Measurements from ENCODE around the gene GALNT13.

The GALNT13 gene

DNA sequence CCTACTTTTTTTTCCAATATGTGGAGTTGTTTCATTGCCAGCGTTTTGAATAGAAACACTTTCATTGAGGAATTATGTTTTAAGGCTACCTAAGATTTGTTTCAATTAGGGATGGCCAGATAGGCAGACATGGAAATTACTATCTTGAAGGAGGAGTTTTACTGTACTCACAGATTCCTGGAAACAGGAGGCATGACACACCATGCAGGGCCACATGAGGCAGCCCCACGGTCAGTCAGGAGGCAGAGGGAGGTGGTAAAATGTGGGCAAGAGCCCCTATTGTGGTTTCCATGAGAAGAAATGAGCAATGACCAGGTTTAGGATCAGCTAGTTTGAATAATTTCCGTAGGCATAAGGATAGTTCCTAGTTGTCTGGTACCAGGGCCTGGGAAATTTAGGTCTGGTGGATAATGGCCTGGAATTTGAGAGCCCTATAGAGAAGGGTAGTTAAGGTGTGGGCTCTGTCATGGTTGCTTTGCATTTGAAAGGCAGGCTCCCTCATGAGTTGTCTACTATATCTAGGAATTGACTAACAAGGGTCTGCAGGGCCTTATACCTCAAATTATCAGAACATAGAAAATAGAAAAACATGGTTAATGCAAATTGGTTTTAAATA lies 466.7 kb downstream of the GALNT13 start:
- TF ChIP-seq, protein P1, sequence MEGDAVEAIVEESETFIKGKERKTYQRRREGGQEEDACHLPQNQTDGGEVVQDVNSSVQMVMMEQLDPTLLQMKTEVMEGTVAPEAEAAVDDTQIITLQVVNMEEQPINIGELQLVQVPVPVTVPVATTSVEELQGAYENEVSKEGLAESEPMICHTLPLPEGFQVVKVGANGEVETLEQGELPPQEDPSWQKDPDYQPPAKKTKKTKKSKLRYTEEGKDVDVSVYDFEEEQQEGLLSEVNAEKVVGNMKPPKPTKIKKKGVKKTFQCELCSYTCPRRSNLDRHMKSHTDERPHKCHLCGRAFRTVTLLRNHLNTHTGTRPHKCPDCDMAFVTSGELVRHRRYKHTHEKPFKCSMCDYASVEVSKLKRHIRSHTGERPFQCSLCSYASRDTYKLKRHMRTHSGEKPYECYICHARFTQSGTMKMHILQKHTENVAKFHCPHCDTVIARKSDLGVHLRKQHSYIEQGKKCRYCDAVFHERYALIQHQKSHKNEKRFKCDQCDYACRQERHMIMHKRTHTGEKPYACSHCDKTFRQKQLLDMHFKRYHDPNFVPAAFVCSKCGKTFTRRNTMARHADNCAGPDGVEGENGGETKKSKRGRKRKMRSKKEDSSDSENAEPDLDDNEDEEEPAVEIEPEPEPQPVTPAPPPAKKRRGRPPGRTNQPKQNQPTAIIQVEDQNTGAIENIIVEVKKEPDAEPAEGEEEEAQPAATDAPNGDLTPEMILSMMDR (IDR thresholded peaks at IDR 0.05; ENCODE audit: control insufficient read depth, insufficient read depth, low read depth, low read length, missing control alignments), result no peak
- DNase-seq (ENCODE audit: low read depth), result no peak
- H3K4me3 ChIP-seq (ENCODE audit: control insufficient read depth, low read depth, low read length), result no peak overlapping the region

DNA sequence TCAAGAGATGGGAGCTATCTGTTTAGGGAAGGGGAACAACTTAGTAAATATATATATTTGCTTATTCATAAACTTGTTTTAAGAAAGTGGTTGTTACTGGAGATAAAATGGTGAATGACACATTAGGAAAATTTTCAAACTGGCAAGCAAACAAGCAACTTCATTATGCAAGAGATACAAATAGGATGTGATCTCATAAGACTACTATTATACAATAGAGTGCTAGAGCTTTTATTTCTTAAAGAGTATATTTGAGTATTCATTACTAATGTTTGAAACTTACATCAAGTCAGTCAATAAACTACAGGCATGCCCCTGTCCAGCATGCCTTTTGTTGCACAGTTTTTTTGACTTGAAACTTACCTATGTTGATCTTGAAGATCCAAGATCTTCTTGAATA lies 471.6 kb downstream of the GALNT13 start:
- TF ChIP-seq, protein P1 (IDR thresholded peaks at IDR 0.05; ENCODE audit: control insufficient read depth, insufficient read depth, low read depth, low read length, missing control alignments), result no peak
- H3K4me3 ChIP-seq (ENCODE audit: control insufficient read depth, low read depth, low read length), result no peak overlapping the region
- DNase-seq (ENCODE audit: low read depth), result no peak

DNA sequence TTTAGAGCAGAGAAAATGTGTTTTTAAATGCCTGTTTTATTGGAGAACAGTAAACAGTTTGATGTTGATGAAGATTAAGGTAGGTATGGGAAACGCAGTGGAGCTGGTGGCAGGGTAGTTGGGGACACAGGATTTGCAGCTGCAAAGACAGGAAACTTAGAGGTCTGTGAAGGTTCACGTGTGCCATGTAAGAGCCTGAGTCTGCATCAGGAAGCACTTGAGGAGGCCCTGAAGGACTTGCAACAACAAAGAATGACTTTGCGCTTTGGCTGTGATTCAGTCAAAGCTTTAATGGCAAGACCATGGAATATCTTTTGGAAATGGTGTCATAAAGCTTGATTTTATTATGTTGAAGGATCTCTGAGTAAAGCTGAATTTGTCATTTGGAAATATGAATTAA lies 479.2 kb downstream of the GALNT13 start:
- DNase-seq (ENCODE audit: low read depth), result no peak
- H3K4me3 ChIP-seq (ENCODE audit: control insufficient read depth, low read depth, low read length), result no peak overlapping the region
- TF ChIP-seq, protein P1 (IDR thresholded peaks at IDR 0.05; ENCODE audit: control insufficient read depth, insufficient read depth, low read depth, low read length, missing control alignments), result no peak

DNA sequence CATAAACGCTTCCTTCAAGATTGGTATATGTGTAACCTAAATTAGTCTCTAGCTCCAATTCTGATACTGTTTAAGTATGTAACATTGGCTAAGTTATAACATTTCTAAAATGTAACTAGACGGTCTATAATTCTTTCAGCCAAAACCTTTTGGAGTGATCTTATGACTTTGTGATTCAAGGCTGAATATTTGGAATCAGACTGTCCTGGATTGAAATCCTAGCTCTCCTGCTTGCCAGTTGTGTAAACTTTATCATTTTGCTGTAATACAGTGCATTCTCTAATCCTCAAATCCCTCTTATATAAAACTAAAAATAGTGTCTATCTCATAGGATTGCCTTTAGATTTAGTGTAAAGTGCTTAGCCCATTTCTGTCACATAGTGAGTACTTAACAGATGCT lies 489.6 kb downstream of the GALNT13 start:
- no peak for DNase-seq (ENCODE audit: low read depth)
- TF ChIP-seq, protein P1 (IDR thresholded peaks at IDR 0.05; ENCODE audit: control insufficient read depth, insufficient read depth, low read depth, low read length, missing control alignments), result no peak
- H3K4me3 ChIP-seq (ENCODE audit: control insufficient read depth, low read depth, low read length), result no peak overlapping the region

DNA sequence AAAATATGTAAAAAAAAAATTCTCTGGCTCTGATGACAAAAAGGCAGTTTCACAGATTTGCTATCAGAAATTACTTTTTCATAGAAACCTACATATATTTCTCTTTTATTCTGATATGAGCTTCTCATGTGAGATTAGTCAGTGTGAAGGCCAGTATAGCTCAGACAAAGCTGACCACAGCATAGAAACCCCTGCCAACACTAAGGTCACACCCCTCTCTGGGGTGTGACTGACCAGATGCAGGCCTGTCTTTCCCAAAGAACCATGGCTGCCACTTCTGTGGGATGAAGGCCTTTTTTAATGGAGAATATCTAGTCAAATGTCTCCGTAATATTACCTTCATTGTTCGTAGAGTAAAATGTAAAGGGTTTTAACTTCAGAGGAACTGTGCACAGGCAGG lies 496.4 kb downstream of the GALNT13 start:
- H3K4me3 ChIP-seq (ENCODE audit: control insufficient read depth, low read depth, low read length), result no peak overlapping the region
- no peak for DNase-seq (ENCODE audit: low read depth)
- TF ChIP-seq, protein P1 (IDR thresholded peaks at IDR 0.05; ENCODE audit: control insufficient read depth, insufficient read depth, low read depth, low read length, missing control alignments), result no peak

DNA sequence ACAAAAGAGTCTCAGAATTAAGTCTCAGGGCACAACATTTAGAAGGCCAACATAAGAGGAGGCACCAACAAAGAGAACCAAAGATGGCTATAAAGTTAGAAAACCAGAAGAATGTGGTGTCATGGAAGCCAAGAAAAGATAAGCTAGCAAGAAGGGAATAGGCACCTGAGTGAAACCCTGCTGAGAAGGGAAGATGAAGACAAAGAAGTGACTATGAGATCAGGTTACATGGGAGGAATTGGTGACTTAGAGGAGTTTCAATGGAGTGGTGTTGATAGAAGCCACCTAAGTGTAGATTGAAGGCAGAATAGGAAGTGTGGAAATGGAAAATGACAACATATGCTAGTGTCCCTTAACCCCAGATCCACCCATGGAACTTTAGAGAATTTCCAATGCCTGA lies 499.2 kb downstream of the GALNT13 start:
- H3K4me3 ChIP-seq (ENCODE audit: control insufficient read depth, low read depth, low read length), result no peak overlapping the region
- TF ChIP-seq, protein P1 (IDR thresholded peaks at IDR 0.05; ENCODE audit: control insufficient read depth, insufficient read depth, low read depth, low read length, missing control alignments), result no peak
- DNase-seq (ENCODE audit: low read depth), result no peak

DNA sequence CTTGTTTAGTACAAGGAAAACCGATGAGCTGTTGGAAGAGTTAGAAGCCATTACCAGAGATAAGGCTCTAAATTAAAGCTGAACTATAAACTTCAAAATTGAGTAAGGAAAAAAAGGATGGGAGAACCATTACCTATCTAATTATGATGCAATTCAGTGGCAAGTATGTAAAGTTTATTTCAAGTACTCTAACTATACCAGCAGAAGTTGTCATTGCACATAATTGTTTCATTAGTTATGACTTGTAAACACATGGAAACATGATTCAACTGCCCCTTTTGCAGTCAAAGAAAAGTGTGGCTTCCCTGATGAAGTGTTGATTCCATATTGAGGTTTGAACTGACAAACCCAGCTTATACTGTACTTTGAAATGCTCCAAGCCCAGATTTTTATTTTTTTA lies 502.7 kb downstream of the GALNT13 start:
- no peak overlapping the region for H3K4me3 ChIP-seq (ENCODE audit: control insufficient read depth, low read depth, low read length)
- TF ChIP-seq, protein P1 (IDR thresholded peaks at IDR 0.05; ENCODE audit: control insufficient read depth, insufficient read depth, low read depth, low read length, missing control alignments), result no peak
- DNase-seq (ENCODE audit: low read depth), result no peak
